HFFc6 (cell line): ENCODE data around the gene MAP4. TPM values are rescaled to one million over a fixed set of nuclear protein-coding genes. Genes with fewer than 3 reads are reported as not detected.
A peak's percentile ranks its signal among the peaks of the same experiment; 100 is the strongest.

Experiments used
- DNase-seq: peaks from one replicate; pipeline ENCODE4 v3.0.0-alpha.2; 2018
- H3K27ac Mint-ChIP-seq: 2 replicates; pipeline ENCODE4 v1.8.0; 2020; ENCODE audit warnings: mild to moderate bottlenecking, mixed read lengths
- H3K27me3 Mint-ChIP-seq: 2 replicates; pipeline ENCODE4 v1.8.0; 2021; ENCODE audit warnings: mild to moderate bottlenecking, moderate library complexity, mixed read lengths; ENCODE audit not compliant: insufficient read depth
- H3K36me3 Mint-ChIP-seq: 2 replicates; pipeline ENCODE4 v1.8.0; 2021; ENCODE audit warnings: low read depth, mixed read lengths
- H3K4me1 Mint-ChIP-seq: 2 replicates; pipeline ENCODE4 v1.8.0; 2020; ENCODE audit warnings: low read depth, mixed read lengths
- H3K4me3 Mint-ChIP-seq: 2 replicates; pipeline ENCODE4 v1.8.0; 2020; ENCODE audit warnings: mild to moderate bottlenecking, moderate library complexity, mixed read lengths
- H3K9me3 Mint-ChIP-seq: 2 replicates; pipeline ENCODE4 v1.8.0; 2020; ENCODE audit warnings: mild to moderate bottlenecking, mixed read lengths
- CTCF ChIP-seq: fragments of 200-600 bp; sonication (generic); IDR thresholded peaks from 2 replicates; pipeline ENCODE4 v1.5.0; 2021; ENCODE audit warnings: antibody characterized with exemption, mild to moderate bottlenecking
- microRNA-seq: library from miRNA; unstranded; fragments of <30 nt; microRNA quantifications from one replicate; pipeline ENCODE4, GENCODE V29; 2019
- total RNA-seq, 6 experiments: library from RNA; stranded (reverse); fragmentation: NEBNext Ultra II Directional; extraction: Animal tissue kit (Norgen Biotek cat#: 25700); gene quantifications; 2 replicates in 1 of 6; 3 replicates in 5 of 6; pipeline ENCODE4 v1.2.3, GENCODE V29; 2021

MAP4 gene
- total RNA-seq, 6 experiments from 2014 or later: 294 to 328 (median 312) TPM

GRCh38 chr3:47813551-47814177 is 202.6 kb downstream of the MAP4 start:
- no peak for TF ChIP-seq CTCF
- Mint-ChIP-seq H3K9me3 (no peaks in the 10 kb centered on the region), H3K27ac (peak overlapping the region; percentile 40; the same call in 1 of the 2 replicates), H3K36me3 (peaks cover 16% of the 10 kb centered on the region), H3K27me3 (no peaks in the 10 kb centered on the region), H3K4me3 (no peak overlapping the region), H3K4me1 (no peaks in the 10 kb centered on the region)
- no peak for DNase-seq

DNA sequence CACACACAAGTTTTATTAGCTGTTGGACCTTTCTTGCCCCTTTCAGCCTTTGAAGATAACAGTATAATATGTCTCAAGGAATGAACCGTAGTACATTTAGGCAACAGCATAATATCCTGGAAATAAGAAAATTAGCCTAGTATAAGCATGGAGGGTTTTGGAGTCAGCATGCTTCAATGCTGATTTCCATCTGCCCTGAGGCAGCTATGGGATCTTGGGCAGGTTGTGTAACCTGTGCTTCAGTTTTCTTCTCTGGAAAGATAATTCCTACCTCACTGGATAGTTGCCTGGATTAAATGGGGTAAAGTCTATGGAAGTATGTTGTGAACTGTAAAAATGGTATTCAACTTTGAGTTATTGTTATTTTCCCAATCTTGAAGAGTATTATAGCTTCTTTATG is 211.6 kb downstream of the MAP4 start:
- TF ChIP-seq CTCF: no peak
- Mint-ChIP-seq H3K27ac (no peak overlapping the region), H3K4me1 (peaks cover 24% of the 10 kb centered on the region), H3K27me3 (peaks cover 3% of the 10 kb centered on the region; the same call in 1 of the 2 replicates), H3K4me3 (peak overlapping the region; percentile 99), H3K36me3 (no peaks in the 10 kb centered on the region; the same call in 1 of the 2 replicates), H3K9me3 (no peaks in the 10 kb centered on the region)
- DNase-seq: no peak

DNA sequence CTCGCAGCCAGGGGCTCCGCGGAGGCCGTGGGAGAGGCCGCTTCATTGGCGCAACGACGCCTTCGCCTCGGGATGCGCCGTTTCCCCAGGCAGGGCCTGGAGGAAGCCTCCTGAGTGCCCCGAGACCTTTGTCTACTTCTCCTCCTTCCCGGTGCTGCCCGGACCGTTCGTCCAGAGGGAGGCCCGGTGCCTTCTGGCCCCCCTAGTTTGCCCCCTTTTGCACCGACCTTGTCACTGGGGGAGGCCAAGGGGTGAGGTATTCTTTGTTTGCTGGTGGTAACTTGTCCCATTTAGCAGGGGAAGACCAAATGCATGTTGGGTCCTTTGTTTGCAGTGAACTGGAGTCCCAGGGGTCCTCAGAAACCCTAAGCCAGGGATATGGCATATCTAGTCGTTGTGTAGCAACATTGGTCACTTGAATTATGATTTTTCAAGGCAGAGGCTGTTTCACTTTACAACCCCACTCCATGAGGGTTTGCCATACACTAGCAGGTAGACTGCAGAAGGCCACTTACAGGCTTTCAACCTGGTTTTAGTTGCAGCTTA is 212.7 kb downstream of the MAP4 start:
- Mint-ChIP-seq H3K4me3 (peak overlapping the region; percentile 99), H3K36me3 (no peaks in the 10 kb centered on the region; the same call in 1 of the 2 replicates), H3K9me3 (no peaks in the 10 kb centered on the region), H3K4me1 (peaks cover 24% of the 10 kb centered on the region), H3K27ac (peak overlapping the region; percentile 97), H3K27me3 (peaks cover 3% of the 10 kb centered on the region; the same call in 1 of the 2 replicates)
- no peak for DNase-seq
- TF ChIP-seq CTCF: no peak

GRCh38 chr3:47802734-47803479 is 213.3 kb downstream of the MAP4 start, which contains the start of gene DHX30:
TSS of gene DHX30 (plus strand) at chr3:47803138. CDS start at chr3:47810684, 7,546 bp downstream.
- H3K9me3 Mint-ChIP-seq: no peaks in the 10 kb centered on the region

More at GRCh38 chr3:47802734-47803479, 213.3 kb downstream of the MAP4 start, which contains the start of gene DHX30:
- H3K36me3 Mint-ChIP-seq: no peaks in the 10 kb centered on the region; the same call in 1 of the 2 replicates
- H3K27ac Mint-ChIP-seq: peak within 1 kb of the TSS; percentile 97
- peaks cover 24% of the 10 kb centered on the region for H3K4me1 Mint-ChIP-seq
- TF ChIP-seq CTCF: no peak
- peak within 1 kb of the TSS; percentile 99 for H3K4me3 Mint-ChIP-seq
- DNase-seq: peak; percentile 74
- peaks cover 3% of the 10 kb centered on the region; the same call in 1 of the 2 replicates for H3K27me3 Mint-ChIP-seq

Small RNA genes within 50 kb of the gene (microRNA-seq; reads per million reads assigned to microRNA genes)
- gene MIR1226: 606 reads per million, percentile 70 among the genes with 10 or more reads in this experiment

Other genes with a start within 250 kb of the MAP4 start
- gene SMARCC1, start 234.5 kb downstream of the MAP4 start, total RNA-seq: 10 to 100 TPM; 65.8 to 81.9 (median 69.2) TPM
- 10 to 100 TPM; 54.1 to 64.0 (median 58.4) TPM for gene DHX30, start 213.3 kb downstream of the MAP4 start, total RNA-seq
- gene CDC25A, start 172.0 kb upstream of the MAP4 start, total RNA-seq: 10 to 100 TPM in 3 of 6 experiments, 1 to 10 TPM in 3; 5.4 to 12.4 (median 10.0) TPM
- gene CAMP, start 207.1 kb upstream of the MAP4 start, total RNA-seq: not detected
- gene ZNF589, start 224.7 kb upstream of the MAP4 start, total RNA-seq: 1 to 10 TPM; 2.4 to 3.5 (median 2.9) TPM